Spleen (tissue), 7 donors: ENCODE data around the gene MT1H.

ENCODE experiments used
- POLR2A ChIP-seq, 3 donors: fragments of 450-650 bp; IDR thresholded peaks; one replicate each; pipeline ENCODE4 v1.5.1; 2017; ENCODE audit warnings: antibody characterized with exemption in 3 of 3, mild to moderate bottlenecking in 1 of 3
- TF ChIP-seq, protein P1 (sequence below), 11 experiments: fragments of 200-600 bp in 7 of 11; fragments of 450-650 bp in 4 of 11; sonication (generic) in 4 of 11; IDR thresholded peaks in 8 of 11; conservative IDR thresholded peaks in 3 of 11; 1 replicate in 7 of 11; 2 replicates in 4 of 11; pipeline versions ENCODE4 v1.4.0 to v1.8.0; 2016 to 2021; ENCODE audit warnings: antibody characterized with exemption in 11 of 11, inconsistent platforms in 4 of 11, mild to moderate bottlenecking in 1 of 11
- donor health status: DM: no; HTN: no; CAD: no; lungs with moderate emphysema.
- donor health status: DM: no; HTN: no; CAD: no.
- donor health status: DM: no; HTN: no; CAD: no.

- TF ChIP-seq, protein P1, sequence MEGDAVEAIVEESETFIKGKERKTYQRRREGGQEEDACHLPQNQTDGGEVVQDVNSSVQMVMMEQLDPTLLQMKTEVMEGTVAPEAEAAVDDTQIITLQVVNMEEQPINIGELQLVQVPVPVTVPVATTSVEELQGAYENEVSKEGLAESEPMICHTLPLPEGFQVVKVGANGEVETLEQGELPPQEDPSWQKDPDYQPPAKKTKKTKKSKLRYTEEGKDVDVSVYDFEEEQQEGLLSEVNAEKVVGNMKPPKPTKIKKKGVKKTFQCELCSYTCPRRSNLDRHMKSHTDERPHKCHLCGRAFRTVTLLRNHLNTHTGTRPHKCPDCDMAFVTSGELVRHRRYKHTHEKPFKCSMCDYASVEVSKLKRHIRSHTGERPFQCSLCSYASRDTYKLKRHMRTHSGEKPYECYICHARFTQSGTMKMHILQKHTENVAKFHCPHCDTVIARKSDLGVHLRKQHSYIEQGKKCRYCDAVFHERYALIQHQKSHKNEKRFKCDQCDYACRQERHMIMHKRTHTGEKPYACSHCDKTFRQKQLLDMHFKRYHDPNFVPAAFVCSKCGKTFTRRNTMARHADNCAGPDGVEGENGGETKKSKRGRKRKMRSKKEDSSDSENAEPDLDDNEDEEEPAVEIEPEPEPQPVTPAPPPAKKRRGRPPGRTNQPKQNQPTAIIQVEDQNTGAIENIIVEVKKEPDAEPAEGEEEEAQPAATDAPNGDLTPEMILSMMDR (IDR thresholded peaks at IDR 0.05 in 8 of 11, conservative IDR thresholded peaks at IDR 0.05 in 3 of 11), result no peak
- no peak for TF ChIP-seq POLR2A (IDR thresholded peaks at IDR 0.05)
Observed at GRCh38 chr16:56636616-56637413, 32.8 kb upstream of the MT1H start.
